ENCODE results near the gene PCK2.

PCK2 gene

GRCh38 chr14:24069411-24069735, 24.7 kb upstream of the PCK2 start:
- TF ChIP-seq GABPA (IDR thresholded peaks at IDR 0.05; ENCODE audit: low read depth) (no peak), REST (IDR thresholded peaks at IDR 0.05; ENCODE audit: insufficient replicate concordance, low read depth) (no peak), SPI1 (IDR thresholded peaks at IDR 0.05; ENCODE audit: borderline replicate concordance, low read depth) (no peak), POLR2AphosphoS5 (IDR thresholded peaks at IDR 0.05; ENCODE audit: low read depth) (no peak), CTCF (IDR thresholded peaks at IDR 0.05; ENCODE audit: insufficient read depth, low read length) (no peak)
- no peaks in the 10 kb centered on the region for H3K27me3 ChIP-seq (ENCODE audit: insufficient read depth, poor library complexity, severe bottlenecking)
- H3K27ac ChIP-seq (replicated peaks), result no peak overlapping the region
- no peak overlapping the region for H3K4me3 ChIP-seq (replicated peaks; ENCODE audit: insufficient read depth, low read length)
- no peak for DNase-seq (ENCODE audit: low read depth in 1 of 2, low spot score in 1 of 2)

GRCh38 chr14:24070285-24071143, 23.6 kb upstream of the PCK2 start:
- peak in 1 of 2 experiments; percentile 42 for DNase-seq (ENCODE audit: low read depth in 1 of 2, low spot score in 1 of 2)
- H3K4me3 ChIP-seq (replicated peaks; ENCODE audit: insufficient read depth, low read length), result no peak overlapping the region
- H3K27ac ChIP-seq (replicated peaks), result no peak overlapping the region
- H3K27me3 ChIP-seq (ENCODE audit: insufficient read depth, poor library complexity, severe bottlenecking), result no peaks in the 10 kb centered on the region
- no peak for TF ChIP-seq REST (IDR thresholded peaks at IDR 0.05; ENCODE audit: insufficient replicate concordance, low read depth)
- TF ChIP-seq GABPA (IDR thresholded peaks at IDR 0.05; ENCODE audit: low read depth), result no peak
- no peak for TF ChIP-seq CTCF (IDR thresholded peaks at IDR 0.05; ENCODE audit: insufficient read depth, low read length)
- TF ChIP-seq SPI1 (IDR thresholded peaks at IDR 0.05; ENCODE audit: borderline replicate concordance, low read depth), result no peak
- no peak for TF ChIP-seq POLR2AphosphoS5 (IDR thresholded peaks at IDR 0.05; ENCODE audit: low read depth)

- DNase-seq (ENCODE audit: low read depth in 1 of 2, low spot score in 1 of 2), result peak in 1 of 2 experiments; percentile 37
- no peak within 1 kb of the TSS for H3K4me3 ChIP-seq (replicated peaks; ENCODE audit: insufficient read depth, low read length)
- TF ChIP-seq GABPA (IDR thresholded peaks at IDR 0.05; ENCODE audit: low read depth) (no peak), REST (IDR thresholded peaks at IDR 0.05; ENCODE audit: insufficient replicate concordance, low read depth) (no peak), SPI1 (IDR thresholded peaks at IDR 0.05; ENCODE audit: borderline replicate concordance, low read depth) (no peak), CTCF (IDR thresholded peaks at IDR 0.05; ENCODE audit: insufficient read depth, low read length) (no peak), POLR2AphosphoS5 (IDR thresholded peaks at IDR 0.05; ENCODE audit: low read depth) (no peak)
- H3K27me3 ChIP-seq (ENCODE audit: insufficient read depth, poor library complexity, severe bottlenecking), result no peaks in the 10 kb centered on the region
- no peak within 1 kb of the TSS for H3K27ac ChIP-seq (replicated peaks)
These were observed 22.9 kb upstream of the PCK2 start, which contains the start of gene CPNE6 for GRCh38 chr14:24071144-24071697. TSS of gene CPNE6 (plus strand) at chr14:24071562. CDS start at chr14:24072937, 1,375 bp downstream.
